ENCODE measurements around the gene ANKRD1. TPM values are rescaled to one million over a fixed set of nuclear protein-coding genes. Genes with fewer than 3 reads are reported as not detected.

The ANKRD1 gene
- total and polyA plus RNA-seq, 2 of the 8 experiments (the other 6 are each of a cell fraction or from before 2014, with no cell fraction given) = 0.03 TPM; not detected in 1

DNA sequence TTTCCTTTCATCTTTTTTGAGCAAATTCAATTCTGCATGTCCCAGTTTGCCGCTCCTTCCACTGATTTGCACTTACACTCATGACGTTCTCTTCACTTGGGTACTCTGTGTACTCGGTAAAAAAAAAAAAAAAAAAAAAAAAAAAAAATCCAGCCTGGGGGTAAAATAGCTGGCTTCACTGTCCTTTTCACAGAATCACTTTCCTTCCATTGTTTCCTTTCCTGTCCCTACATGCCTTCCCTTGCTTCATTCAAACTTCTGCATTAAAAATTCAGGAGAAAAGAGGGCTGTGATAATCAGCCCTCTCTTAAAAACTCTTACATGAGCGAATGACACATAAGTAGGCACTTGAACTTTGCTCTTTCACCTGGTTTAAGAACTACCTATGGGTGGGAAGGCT is 8.7 kb downstream of the ANKRD1 start:
- Histone ChIP-seq H3K4me3 (ENCODE audit: extremely low read depth in 1 of 4, insufficient read depth in 2 of 4, low read depth in 3 of 4, low read length in 4 of 4) (no peak overlapping the region), H3K18ac (ENCODE audit: extremely low read depth, low read length) (no peak overlapping the region), H2BK120ac (replicated peaks; ENCODE audit: low read depth, low read length) (no peak overlapping the region), H2BK12ac (ENCODE audit: low read depth, low read length) (no peak overlapping the region), H3K4ac (replicated peaks; ENCODE audit: insufficient read length, low read depth, low read length) (no peak overlapping the region), H3K27me3 (replicated peaks in 1 of 4; ENCODE audit: control insufficient read depth in 3 of 4, extremely low read depth in 1 of 4, insufficient read depth in 3 of 4, low read length in 3 of 4) (peaks cover 32 to 49% (median 47%) of the 10 kb centered on the region in 4 experiments), H3K79me1 (ENCODE audit: low read depth, low read length) (no peaks in the 10 kb centered on the region), H3K56ac (replicated peaks; ENCODE audit: insufficient read length, low read depth, low read length) (no peak overlapping the region), H3K23me2 (ENCODE audit: low read depth, low read length) (no peaks in the 10 kb centered on the region), H4K5ac (ENCODE audit: insufficient read length, low read depth, low read length) (no peak overlapping the region), H3K79me2 (ENCODE audit: control insufficient read depth in 1 of 2, insufficient read depth in 2 of 2, low read length in 2 of 2) (no peaks in the 10 kb centered on the region), H2BK15ac (ENCODE audit: low read length) (no peak overlapping the region), H3K4me2 (ENCODE audit: insufficient read depth in 1 of 2, low read depth in 2 of 2, low read length in 2 of 2) (no peak overlapping the region), H3K9me3 (ENCODE audit: insufficient read depth in 2 of 2, low read depth in 1 of 2, low read length in 1 of 2) (no peaks in the 10 kb centered on the region; a peak in 1 of 4 replicates), H2AK5ac (ENCODE audit: low read depth, low read length) (no peak overlapping the region), H3K14ac (ENCODE audit: insufficient read length) (no peak overlapping the region), H4K8ac (ENCODE audit: extremely low read depth, insufficient read depth, low read length) (no peak overlapping the region), H3K23ac (ENCODE audit: insufficient read length) (no peak overlapping the region), H2AFZ (ENCODE audit: low read length) (no peak overlapping the region), H3K4me1 (replicated peaks in 1 of 4; ENCODE audit: control insufficient read depth in 3 of 4, insufficient read depth in 4 of 4, low read length in 3 of 4) (no peaks in the 10 kb centered on the region), H3K36me3 (ENCODE audit: control insufficient read depth in 2 of 4, insufficient read depth in 4 of 4, low read length in 3 of 4) (no peaks in the 10 kb centered on the region), H2BK20ac (ENCODE audit: low read length) (no peak overlapping the region), H3K9ac (replicated peaks in 1 of 4; ENCODE audit: extremely low read depth in 1 of 4, low read depth in 3 of 4, low read length in 3 of 4) (no peak overlapping the region), H3K27ac (ENCODE audit: low read depth, low read length) (no peak overlapping the region), H4K20me1 (replicated peaks in 1 of 2; ENCODE audit: control insufficient read depth in 1 of 2, insufficient read depth in 2 of 2, low read length in 2 of 2) (no peaks in the 10 kb centered on the region), H4K91ac (replicated peaks; ENCODE audit: insufficient read length, low read length) (no peak overlapping the region), H2BK5ac (ENCODE audit: low read depth, low read length) (no peak overlapping the region)
- CTCF ChIA-PET (ENCODE audit: partially characterized antibody) = interaction anchor here (0.6 to 5.2 kb wide), 47 partner anchors 10 to 724 kb away, joined by 3 to 51 read pairs (median 5); partner anchors contain the start of gene ANKRD1
- TF ChIP-seq RAD21 (IDR thresholded peaks at IDR 0.05 in 1 of 2, conservative IDR thresholded peaks at IDR 0.05 in 1 of 2; ENCODE audit: low read depth in 2 of 2, low read length in 2 of 2) (no peak), KDM5A (IDR thresholded peaks at IDR 0.05; ENCODE audit: low read length) (no peak), PHF8 (conservative IDR thresholded peaks at IDR 0.05; ENCODE audit: low read depth, low read length) (no peak), CREB1 (IDR thresholded peaks at IDR 0.05) (no peak), ZNF274 (IDR thresholded peaks at IDR 0.05; ENCODE audit: borderline replicate concordance, extremely low read depth, low read length) (no peak), CTBP2 (IDR thresholded peaks at IDR 0.05; ENCODE audit: borderline replicate concordance, insufficient read depth, insufficient read length, low read length) (no peak), JUN (IDR thresholded peaks at IDR 0.05; ENCODE audit: low read depth, low read length) (no peak), EP300 (IDR thresholded peaks at IDR 0.05; ENCODE audit: borderline replicate concordance in 1 of 2, low read depth in 2 of 2, low read length in 2 of 2) (no peak), TBP (IDR thresholded peaks at IDR 0.05; ENCODE audit: low read depth, low read length) (no peak), KDM1A (IDR thresholded peaks at IDR 0.05; ENCODE audit: borderline replicate concordance, low read length) (no peak), RFX5 (IDR thresholded peaks at IDR 0.05; ENCODE audit: borderline replicate concordance, low read depth, low read length) (no peak), SRF (IDR thresholded peaks at IDR 0.05; ENCODE audit: low read depth, low read length) (no peak)
- WGBS, 2 experiments (ENCODE audit: extremely low coverage in 1 of 2, insufficient coverage in 1 of 2, insufficient read length in 1 of 2, insufficient replicate concordance in 2 of 2, low coverage in 1 of 2, low lambda C conversion rate in 2 of 2, missing lambda C conversion rate in 1 of 2) = 71% methylated on average over 4 of the region's 4 CpGs; no CpG with 5 or more reads in 1 of the 2 experiments
- DNase-seq (ENCODE audit: low read depth in 1 of 2, low spot score in 2 of 2) = no peak
- no peak for FAIRE-seq
- POLR2A ChIA-PET (ENCODE audit: partially characterized antibody) = no interaction called here
